ENCODE measurements around the gene AMMECR1L.
"Not testable (repeated sequence)": the region's sequence is repeated elsewhere in the genome, so short reads cannot be mapped to it uniquely, and the experiment has no call there.

AMMECR1L gene

GRCh38 chr2:127887082-127887775 is 1.5 kb upstream of the AMMECR1L start:
- no peak for DNase-seq (ENCODE audit: low read depth)

- DNase-seq (ENCODE audit: low read depth) = peak; percentile 9
These were observed 808 bp upstream of the AMMECR1L start for GRCh38 chr2:127886593-127886935.

DNA sequence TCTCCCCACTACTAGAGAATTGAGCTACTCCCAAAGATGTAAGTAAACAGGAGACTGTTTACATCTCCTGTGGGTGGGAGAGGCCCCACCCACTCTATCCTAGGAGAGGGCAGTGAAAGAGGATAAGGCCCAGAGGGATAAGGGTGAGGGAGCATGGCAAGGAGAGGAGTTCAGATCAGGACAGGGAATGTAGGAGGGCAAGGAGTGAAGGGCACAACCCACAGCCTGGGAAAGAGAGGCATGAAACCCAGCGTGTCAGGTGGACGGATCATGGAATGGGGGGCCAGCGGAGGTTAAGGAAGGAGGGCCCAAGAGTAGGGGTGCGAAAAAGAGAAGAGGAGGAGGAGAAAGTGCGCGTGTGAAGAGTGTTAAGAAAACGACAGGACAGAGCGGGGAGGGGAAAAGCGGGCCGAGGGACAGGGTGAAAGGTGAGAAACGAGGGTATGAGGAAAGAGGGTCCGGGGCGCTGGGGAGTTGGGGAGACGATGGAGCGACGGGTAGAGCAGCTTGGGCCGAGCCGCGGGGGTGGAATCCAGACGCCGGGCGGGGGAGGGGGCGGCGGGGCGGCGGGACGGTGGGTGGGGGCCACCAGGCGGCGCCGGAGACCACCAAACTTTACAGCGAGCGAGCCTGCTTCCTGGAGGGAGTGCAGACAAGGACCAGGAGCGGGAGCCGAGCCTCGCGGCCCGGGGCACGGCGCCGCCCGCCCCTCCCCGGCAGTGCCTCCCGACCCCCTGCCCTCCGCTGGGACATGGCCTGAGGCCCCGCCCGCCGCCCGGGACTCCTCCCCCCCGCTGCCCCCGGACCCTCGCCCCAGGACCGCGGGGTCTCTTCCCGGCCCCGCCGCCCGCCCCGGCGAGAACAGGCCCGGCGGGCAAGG is 655 bp downstream of the AMMECR1L start:
- DNase-seq (ENCODE audit: low read depth) = not testable (repeated sequence)

- DNase-seq (ENCODE audit: low read depth) = no peak
These were observed 1.3 kb downstream of the AMMECR1L start for GRCh38 chr2:127884436-127884835.

GRCh38 chr2:127879899-127880298 is 5.9 kb downstream of the AMMECR1L start:
- no peak for DNase-seq (ENCODE audit: low read depth)

- DNase-seq (ENCODE audit: low read depth) = no peak
These were observed 8.1 kb downstream of the AMMECR1L start for GRCh38 chr2:127877626-127878025.

GRCh38 chr2:127877136-127877535 is 8.6 kb downstream of the AMMECR1L start:
- DNase-seq (ENCODE audit: low read depth) = no peak

GRCh38 chr2:127874378-127875269 is 11.1 kb downstream of the AMMECR1L start:
- DNase-seq (ENCODE audit: low read depth) = no peak

- no peak for DNase-seq (ENCODE audit: low read depth)
These were observed 12.0 kb downstream of the AMMECR1L start for GRCh38 chr2:127873707-127874303.

DNA sequence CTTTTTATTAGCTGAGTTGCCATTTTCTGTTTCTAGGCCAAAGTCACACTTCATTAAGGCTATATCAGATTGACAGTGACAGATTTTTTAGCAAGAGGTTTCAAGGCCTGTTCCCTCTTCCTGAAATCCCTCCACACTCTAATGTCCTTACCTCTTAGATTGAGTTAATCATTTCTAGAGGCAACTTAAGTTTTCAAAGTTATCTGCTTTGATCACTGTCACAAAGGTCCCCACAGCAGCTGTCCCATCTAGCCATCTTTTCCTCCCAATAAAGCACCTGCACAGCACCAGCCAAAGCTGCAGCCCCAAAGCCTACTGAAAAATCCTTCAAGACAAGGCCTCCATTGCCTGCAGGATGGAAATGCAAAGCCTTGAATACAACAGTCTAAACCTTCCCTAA is 13.4 kb downstream of the AMMECR1L start:
- no peak for DNase-seq (ENCODE audit: low read depth)

DNA sequence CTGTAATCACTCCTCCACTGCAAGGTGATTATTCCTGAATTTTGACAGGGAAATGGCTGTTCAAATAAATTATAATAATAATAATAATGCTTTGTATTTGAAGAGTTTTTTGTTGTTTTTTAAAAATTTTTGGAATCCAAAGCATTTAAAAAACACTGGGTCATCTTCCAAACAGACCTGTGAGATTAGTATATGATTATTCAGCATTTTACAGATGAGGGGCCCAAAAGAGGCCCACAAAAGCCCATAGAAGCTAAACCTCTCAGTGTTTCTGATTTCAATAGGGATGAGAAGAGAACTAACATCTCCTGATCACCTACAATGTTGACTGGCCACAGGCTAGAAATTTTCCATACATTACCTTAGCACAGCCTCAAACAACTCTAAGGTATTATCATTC is 19.8 kb downstream of the AMMECR1L start:
- no peak for DNase-seq (ENCODE audit: low read depth)

DNA sequence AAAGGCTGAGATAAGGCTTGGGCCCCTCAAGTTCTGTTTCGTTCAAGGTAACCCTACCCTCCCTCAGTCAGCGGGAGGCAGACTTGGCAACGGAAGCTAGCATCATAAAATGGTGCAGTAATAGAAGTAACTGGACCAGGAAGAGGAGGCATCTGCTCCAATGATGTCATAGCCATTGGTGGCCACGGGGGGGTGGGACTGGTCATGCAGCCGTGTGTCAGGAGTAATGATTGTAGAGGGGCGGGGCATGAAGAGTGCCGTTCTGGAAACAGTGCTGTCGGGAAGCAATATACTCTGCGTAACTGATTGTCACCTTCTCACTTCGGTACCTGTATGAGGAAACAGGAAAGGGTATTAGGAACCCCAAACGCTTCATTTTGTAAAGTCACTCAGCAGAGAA is 20.9 kb downstream of the AMMECR1L start:
- no peak for DNase-seq (ENCODE audit: low read depth)

DNA sequence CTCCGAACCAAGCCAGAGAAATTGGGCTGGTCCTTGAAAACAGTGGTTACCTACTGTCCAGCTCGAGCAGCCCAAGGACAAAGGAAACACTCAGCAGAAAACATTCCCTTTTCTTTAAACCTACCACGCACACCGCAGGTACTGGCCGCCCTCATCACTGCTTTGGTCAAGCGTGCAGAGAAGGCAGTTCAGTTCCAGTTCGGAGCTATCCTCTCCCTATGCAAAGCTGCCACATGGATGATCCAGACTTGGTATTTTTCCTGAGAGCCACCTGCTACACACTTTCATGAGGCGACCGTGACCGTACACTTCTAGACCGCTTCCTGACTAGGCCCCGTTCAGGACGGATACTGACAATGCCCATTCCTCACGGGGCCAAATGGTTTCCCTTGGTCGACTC is 23.5 kb downstream of the AMMECR1L start:
- DNase-seq (ENCODE audit: low read depth) = no peak

DNA sequence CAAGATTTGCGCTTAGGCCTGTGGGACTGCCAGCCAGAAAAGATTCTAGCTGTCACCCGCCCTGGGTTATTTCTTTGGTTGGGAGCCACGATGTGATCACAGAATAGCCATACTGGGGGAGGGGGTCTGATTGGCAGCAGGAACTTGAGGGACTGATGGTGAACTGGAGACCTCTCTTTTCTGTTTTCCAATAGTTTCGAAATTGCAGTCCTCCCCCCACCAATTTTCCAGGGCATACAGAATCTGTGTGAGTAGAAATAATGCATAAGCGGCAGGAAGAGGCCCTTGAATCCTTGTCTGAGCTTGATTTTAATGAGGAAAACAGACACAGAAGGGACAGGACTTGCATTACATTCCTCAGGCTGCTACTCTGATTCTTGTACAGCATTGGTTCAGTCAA is 25.6 kb downstream of the AMMECR1L start:
- DNase-seq (ENCODE audit: low read depth) = no peak

DNA sequence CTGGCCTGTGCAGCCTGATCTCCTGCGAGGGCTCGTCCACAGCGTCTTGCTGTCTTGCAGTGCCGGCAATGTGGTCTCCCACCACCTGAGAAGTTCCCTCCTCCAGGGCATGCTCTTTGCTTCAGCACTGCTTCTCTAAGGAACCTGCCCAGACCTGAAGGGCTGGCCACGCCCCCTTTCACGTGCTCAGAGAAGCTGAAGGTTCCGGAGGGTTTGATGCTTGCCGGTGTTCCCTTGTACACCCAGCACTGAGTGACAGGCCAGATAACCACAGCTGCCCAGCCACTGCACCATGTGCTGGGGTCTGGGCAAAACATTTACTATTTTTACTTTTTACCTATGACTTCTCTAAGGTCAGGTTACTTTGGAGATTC is 26.1 kb downstream of the AMMECR1L start:
- DNase-seq (ENCODE audit: low read depth) = peak; percentile 43

DNA sequence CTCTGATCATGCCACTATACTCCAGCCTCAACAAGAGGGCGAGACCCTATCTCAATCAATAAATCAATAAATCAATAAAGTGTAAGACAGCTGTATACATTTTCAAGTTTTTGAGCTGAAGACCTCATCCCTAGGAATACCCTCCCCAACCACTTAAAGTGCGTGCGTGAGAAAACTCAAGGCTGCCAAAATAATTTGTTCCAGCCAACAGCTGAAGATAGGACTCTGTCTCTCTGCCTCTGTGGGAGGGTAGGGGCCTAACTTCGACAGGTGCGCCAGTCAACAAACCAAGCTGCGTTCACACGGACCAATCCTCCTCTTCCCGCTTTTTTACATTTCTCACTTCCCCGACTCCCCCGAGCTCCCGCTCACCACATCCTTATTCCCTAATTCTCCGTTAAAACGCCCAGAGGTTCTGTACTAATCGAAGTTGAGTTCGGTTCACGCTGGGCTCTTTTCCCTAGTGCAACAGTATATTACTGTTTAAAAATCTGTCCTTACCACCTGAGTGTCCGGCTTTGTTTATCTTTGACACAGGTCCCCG is 28.4 kb downstream of the AMMECR1L start:
- no peak for DNase-seq (ENCODE audit: low read depth)

DNA sequence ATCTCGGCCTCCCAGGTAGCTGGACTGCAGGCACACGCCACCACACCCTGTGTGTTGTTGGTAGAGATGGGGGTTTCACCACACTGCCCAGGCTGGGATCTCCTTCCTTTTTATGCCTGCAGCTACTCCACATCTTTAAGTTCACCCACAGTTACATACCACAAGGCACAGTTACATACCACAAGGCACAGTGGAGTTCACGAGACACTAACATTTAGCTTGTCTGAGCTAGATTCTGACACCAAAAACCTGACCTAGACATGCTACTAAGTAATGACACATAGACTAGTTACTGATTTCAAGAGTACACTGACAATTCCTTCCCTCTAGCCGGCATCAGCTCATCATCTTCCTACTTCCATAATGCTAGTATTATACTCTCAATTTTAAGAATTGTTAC is 32.1 kb downstream of the AMMECR1L start:
- DNase-seq (ENCODE audit: low read depth) = no peak

DNA sequence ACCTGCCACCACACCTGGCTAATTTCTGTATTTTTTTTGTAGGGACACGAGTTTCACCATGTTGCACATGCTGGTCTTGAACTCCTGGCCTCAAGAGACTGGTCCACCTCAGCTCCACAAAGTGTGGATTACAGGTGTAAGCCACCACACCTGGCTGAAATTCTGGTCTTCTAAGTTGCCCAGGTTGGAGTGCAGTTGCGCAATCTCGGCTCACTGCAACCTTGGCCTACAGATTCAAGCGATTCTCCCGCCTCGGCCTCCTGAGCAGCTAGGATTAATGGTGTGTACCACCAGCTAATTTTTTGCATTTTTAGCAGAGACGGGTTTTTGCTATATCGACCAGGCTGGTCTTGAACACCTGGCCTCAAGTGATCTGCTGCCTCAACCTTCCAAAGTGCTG is 33.4 kb downstream of the AMMECR1L start:
- no peak for DNase-seq (ENCODE audit: low read depth)

DNA sequence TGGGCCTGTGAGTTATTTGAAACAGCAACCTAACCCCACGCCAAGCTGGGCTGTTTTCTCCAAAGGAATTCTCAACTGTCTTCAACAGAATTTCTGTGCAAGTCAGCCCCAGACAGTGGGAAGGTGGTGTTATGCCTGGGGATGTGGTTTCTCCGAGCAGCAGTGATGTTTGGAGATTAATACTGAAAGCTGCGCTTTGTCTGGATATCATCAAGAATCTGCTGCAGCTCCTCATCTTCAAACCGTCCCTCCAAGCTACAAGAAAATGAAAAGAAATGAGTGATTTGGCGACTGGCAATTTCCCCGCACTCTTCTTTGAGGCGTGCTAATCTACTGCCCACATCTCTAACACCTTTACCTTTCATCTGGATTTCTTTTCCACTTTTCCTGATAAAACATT is 37.8 kb downstream of the AMMECR1L start:
- no peak for DNase-seq (ENCODE audit: low read depth)

GRCh38 chr2:127844973-127845372 is 40.8 kb downstream of the AMMECR1L start:
- DNase-seq (ENCODE audit: low read depth) = no peak

DNA sequence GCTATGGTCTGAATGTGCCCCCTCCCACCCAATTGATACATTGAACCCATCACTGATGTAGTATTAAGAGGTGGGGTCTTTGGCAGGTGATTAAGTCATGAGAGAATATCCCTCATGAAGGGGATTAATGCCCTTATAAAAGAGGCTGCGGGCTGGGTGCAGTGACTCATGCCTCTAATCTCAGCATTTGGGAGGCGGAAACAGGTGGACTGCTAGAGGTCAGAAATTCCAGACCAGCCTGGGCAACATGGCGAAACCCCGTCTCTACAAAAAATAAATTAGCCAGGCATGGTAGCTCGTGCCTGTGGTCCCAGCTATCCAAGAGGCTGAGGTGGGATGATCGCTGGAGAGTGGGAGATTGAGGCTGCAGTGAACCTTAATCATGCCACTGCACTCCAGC is 42.1 kb downstream of the AMMECR1L start:
- DNase-seq (ENCODE audit: low read depth) = no peak

Measured in activated T-cell treated with anti-CD3 and anti-CD28 coated beads for 24 hours (primary cell).